ENCODE results near the gene TPMT. TPM values are rescaled to one million over a fixed set of nuclear protein-coding genes. Genes with fewer than 3 reads are reported as not detected.

The TPMT gene
- total RNA-seq, 1 experiment from 2014 or later: 11.0 TPM

GRCh38 chr6:18186033-18186432 lies 31.2 kb upstream of the TPMT start:
- ChIA-PET POLR2A (no interaction called here), CTCF (no interaction called here)
- no peak overlapping the region for H3K27ac Mint-ChIP-seq (ENCODE audit: unreplicated experiment)
- Histone ChIP-seq H3K27me3 (replicated peaks; ENCODE audit: control insufficient read depth, insufficient read depth, low read length) (no peaks in the 10 kb centered on the region), H3K9me3 (no peaks in the 10 kb centered on the region), H3K4me3 (ENCODE audit: low read depth, low read length) (no peak overlapping the region), H3K36me3 (ENCODE audit: control insufficient read depth, insufficient read depth, low read length) (no peaks in the 10 kb centered on the region), H3K4me1 (no peaks in the 10 kb centered on the region)
- no peaks in the 10 kb centered on the region for H3K9me3 Mint-ChIP-seq (ENCODE audit: unreplicated experiment)
- no peaks in the 10 kb centered on the region for H3K27me3 Mint-ChIP-seq (ENCODE audit: insufficient read depth, unreplicated experiment)
- H3K36me3 Mint-ChIP-seq (ENCODE audit: insufficient read depth, unreplicated experiment): no peaks in the 10 kb centered on the region
- TF ChIP-seq CTCF (IDR thresholded peaks at IDR 0.05; ENCODE audit: insufficient read depth in 1 of 2, low read depth in 1 of 2, low read length in 1 of 2, severe bottlenecking in 1 of 2, unreplicated experiment in 1 of 2): no peak
- no peaks in the 10 kb centered on the region for H3K4me1 Mint-ChIP-seq (ENCODE audit: low read depth, unreplicated experiment)
- no peak for DNase-seq
- no peak overlapping the region for H3K4me3 Mint-ChIP-seq (ENCODE audit: unreplicated experiment)
- no TSS peak for BruUV-seq (replicated peaks)
- intact Hi-C loops (cut with micrococcal nuclease; ENCODE audit: unreplicated experiment): no loop called here

- H3K36me3 Mint-ChIP-seq (ENCODE audit: insufficient read depth, unreplicated experiment): no peaks in the 10 kb centered on the region
- H3K27ac Mint-ChIP-seq (ENCODE audit: unreplicated experiment): no peak overlapping the region
- POLR2A ChIA-PET: no interaction called here
- CTCF ChIA-PET: no interaction called here
- no peaks in the 10 kb centered on the region for H3K4me1 Mint-ChIP-seq (ENCODE audit: low read depth, unreplicated experiment)
- no peak overlapping the region for H3K4me3 Mint-ChIP-seq (ENCODE audit: unreplicated experiment)
- Histone ChIP-seq H3K27me3 (replicated peaks; ENCODE audit: control insufficient read depth, insufficient read depth, low read length) (no peaks in the 10 kb centered on the region), H3K36me3 (ENCODE audit: control insufficient read depth, insufficient read depth, low read length) (no peaks in the 10 kb centered on the region), H3K4me1 (no peaks in the 10 kb centered on the region), H3K4me3 (ENCODE audit: low read depth, low read length) (no peak overlapping the region), H3K9me3 (no peaks in the 10 kb centered on the region)
- intact Hi-C loops (cut with micrococcal nuclease; ENCODE audit: unreplicated experiment): no loop called here
- no peak for DNase-seq
- no TSS peak for BruUV-seq (replicated peaks)
- no peaks in the 10 kb centered on the region for H3K27me3 Mint-ChIP-seq (ENCODE audit: insufficient read depth, unreplicated experiment)
- no peak for TF ChIP-seq CTCF (IDR thresholded peaks at IDR 0.05; ENCODE audit: insufficient read depth in 1 of 2, low read depth in 1 of 2, low read length in 1 of 2, severe bottlenecking in 1 of 2, unreplicated experiment in 1 of 2)
- H3K9me3 Mint-ChIP-seq (ENCODE audit: unreplicated experiment): no peaks in the 10 kb centered on the region
Observed at GRCh38 chr6:18185624-18186023, 30.7 kb upstream of the TPMT start.

GRCh38 chr6:18183766-18184165 lies 28.9 kb upstream of the TPMT start:
- H3K4me3 Mint-ChIP-seq (ENCODE audit: unreplicated experiment): no peak overlapping the region
- no TSS peak for BruUV-seq (replicated peaks)
- no peak overlapping the region for H3K27ac Mint-ChIP-seq (ENCODE audit: unreplicated experiment)
- no peak for TF ChIP-seq CTCF (IDR thresholded peaks at IDR 0.05; ENCODE audit: insufficient read depth in 1 of 2, low read depth in 1 of 2, low read length in 1 of 2, severe bottlenecking in 1 of 2, unreplicated experiment in 1 of 2)
- no peaks in the 10 kb centered on the region for H3K4me1 Mint-ChIP-seq (ENCODE audit: low read depth, unreplicated experiment)
- no peaks in the 10 kb centered on the region for H3K4me1 ChIP-seq
- ChIA-PET POLR2A (no interaction called here), CTCF (no interaction called here)
- no peak overlapping the region for H3K4me3 ChIP-seq (ENCODE audit: low read depth, low read length)
- H3K36me3 Mint-ChIP-seq (ENCODE audit: insufficient read depth, unreplicated experiment): no peaks in the 10 kb centered on the region
- intact Hi-C loops (cut with micrococcal nuclease; ENCODE audit: unreplicated experiment): no loop called here
- no peaks in the 10 kb centered on the region for H3K27me3 ChIP-seq (replicated peaks; ENCODE audit: control insufficient read depth, insufficient read depth, low read length)
- no peaks in the 10 kb centered on the region for H3K9me3 Mint-ChIP-seq (ENCODE audit: unreplicated experiment)
- no peaks in the 10 kb centered on the region for H3K9me3 ChIP-seq
- DNase-seq: no peak
- H3K27me3 Mint-ChIP-seq (ENCODE audit: insufficient read depth, unreplicated experiment): no peaks in the 10 kb centered on the region
- no peaks in the 10 kb centered on the region for H3K36me3 ChIP-seq (ENCODE audit: control insufficient read depth, insufficient read depth, low read length)

All from Caco-2 (cell line).